ENCODE measurements around the gene TRPV6.

Gene TRPV6

DNA sequence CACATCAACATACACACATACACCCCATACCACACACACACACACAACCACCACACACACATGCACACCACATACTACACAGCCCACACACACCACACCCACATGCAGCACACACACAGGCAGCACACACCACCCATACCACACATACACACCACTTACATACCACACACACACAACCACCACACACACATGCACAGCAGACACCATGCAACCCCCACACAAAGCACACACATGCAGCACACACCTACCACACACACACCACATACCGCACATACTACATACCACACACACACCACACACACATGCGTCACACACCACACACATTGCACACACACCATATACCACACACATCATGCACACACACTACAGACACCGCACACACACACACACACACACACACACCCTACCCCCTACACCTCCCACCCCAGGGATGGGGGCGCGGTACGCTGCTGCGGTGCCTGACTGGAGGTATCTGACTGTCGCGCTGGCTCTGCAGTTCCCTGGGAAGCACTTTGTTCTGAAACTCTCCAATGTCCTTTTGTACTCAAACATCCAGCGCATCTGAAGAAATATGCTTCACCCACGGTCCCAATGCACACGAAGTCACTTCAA is 5.4 kb upstream of the TRPV6 start:
- ATAC-seq: no peak
- TF ChIP-seq ARNTL (CRISPR knock-in tag; IDR thresholded peaks at IDR 0.05; ENCODE audit: borderline replicate concordance, low read depth) (no peak), ZNF70 (CRISPR knock-in tag; IDR thresholded peaks at IDR 0.05) (no peak)

DNA sequence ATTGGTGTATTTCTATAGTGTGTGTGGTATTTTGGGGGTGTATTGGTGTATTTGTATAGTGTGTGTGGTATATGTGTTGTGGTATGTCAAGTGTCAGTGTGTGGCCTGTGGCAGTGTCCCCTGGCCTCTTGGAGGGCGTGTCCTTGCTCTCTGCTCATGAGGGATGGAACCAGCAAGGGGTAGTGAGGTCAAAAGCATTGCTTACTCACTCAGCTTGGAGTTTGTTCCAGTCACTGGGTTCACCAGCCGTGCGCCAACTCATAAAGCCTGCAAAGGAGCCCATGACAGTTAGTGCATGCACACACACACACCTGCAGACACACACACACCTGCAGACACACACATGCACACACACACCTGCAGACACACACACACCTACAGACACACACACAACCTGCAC is 4.3 kb upstream of the TRPV6 start:
- ATAC-seq: no peak
- TF ChIP-seq CSDC2 (CRISPR knock-in tag; IDR thresholded peaks at IDR 0.05) (no peak), TCF4 (CRISPR knock-in tag; IDR thresholded peaks at IDR 0.05; ENCODE audit: borderline replicate concordance) (no peak), ZFP3 (CRISPR knock-in tag; IDR thresholded peaks at IDR 0.05) (no peak), ZFP30 (CRISPR knock-in tag; IDR thresholded peaks at IDR 0.05) (no peak), OSR1 (CRISPR knock-in tag; IDR thresholded peaks at IDR 0.05) (no peak), ZNF565 (CRISPR knock-in tag; conservative IDR thresholded peaks at IDR 0.05; ENCODE audit: low read depth) (no peak), ESRRG (CRISPR knock-in tag; IDR thresholded peaks at IDR 0.05) (no peak), ZC3H10 (CRISPR knock-in tag; IDR thresholded peaks at IDR 0.05) (no peak), ZNF70 (CRISPR knock-in tag; IDR thresholded peaks at IDR 0.05) (no peak)
- TF ChIP-seq, protein P1, sequence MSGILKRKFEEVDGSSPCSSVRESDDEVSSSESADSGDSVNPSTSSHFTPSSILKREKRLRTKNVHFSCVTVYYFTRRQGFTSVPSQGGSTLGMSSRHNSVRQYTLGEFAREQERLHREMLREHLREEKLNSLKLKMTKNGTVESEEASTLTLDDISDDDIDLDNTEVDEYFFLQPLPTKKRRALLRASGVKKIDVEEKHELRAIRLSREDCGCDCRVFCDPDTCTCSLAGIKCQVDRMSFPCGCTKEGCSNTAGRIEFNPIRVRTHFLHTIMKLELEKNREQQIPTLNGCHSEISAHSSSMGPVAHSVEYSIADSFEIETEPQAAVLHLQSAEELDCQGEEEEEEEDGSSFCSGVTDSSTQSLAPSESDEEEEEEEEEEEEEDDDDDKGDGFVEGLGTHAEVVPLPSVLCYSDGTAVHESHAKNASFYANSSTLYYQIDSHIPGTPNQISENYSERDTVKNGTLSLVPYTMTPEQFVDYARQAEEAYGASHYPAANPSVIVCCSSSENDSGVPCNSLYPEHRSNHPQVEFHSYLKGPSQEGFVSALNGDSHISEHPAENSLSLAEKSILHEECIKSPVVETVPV (CRISPR knock-in tag; IDR thresholded peaks at IDR 0.05): no peak
- TF ChIP-seq, protein P2, sequence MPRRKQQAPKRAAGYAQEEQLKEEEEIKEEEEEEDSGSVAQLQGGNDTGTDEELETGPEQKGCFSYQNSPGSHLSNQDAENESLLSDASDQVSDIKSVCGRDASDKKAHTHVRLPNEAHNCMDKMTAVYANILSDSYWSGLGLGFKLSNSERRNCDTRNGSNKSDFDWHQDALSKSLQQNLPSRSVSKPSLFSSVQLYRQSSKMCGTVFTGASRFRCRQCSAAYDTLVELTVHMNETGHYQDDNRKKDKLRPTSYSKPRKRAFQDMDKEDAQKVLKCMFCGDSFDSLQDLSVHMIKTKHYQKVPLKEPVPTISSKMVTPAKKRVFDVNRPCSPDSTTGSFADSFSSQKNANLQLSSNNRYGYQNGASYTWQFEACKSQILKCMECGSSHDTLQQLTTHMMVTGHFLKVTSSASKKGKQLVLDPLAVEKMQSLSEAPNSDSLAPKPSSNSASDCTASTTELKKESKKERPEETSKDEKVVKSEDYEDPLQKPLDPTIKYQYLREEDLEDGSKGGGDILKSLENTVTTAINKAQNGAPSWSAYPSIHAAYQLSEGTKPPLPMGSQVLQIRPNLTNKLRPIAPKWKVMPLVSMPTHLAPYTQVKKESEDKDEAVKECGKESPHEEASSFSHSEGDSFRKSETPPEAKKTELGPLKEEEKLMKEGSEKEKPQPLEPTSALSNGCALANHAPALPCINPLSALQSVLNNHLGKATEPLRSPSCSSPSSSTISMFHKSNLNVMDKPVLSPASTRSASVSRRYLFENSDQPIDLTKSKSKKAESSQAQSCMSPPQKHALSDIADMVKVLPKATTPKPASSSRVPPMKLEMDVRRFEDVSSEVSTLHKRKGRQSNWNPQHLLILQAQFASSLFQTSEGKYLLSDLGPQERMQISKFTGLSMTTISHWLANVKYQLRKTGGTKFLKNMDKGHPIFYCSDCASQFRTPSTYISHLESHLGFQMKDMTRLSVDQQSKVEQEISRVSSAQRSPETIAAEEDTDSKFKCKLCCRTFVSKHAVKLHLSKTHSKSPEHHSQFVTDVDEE (CRISPR knock-in tag; IDR thresholded peaks at IDR 0.05): no peak
- TF ChIP-seq, protein P3, sequence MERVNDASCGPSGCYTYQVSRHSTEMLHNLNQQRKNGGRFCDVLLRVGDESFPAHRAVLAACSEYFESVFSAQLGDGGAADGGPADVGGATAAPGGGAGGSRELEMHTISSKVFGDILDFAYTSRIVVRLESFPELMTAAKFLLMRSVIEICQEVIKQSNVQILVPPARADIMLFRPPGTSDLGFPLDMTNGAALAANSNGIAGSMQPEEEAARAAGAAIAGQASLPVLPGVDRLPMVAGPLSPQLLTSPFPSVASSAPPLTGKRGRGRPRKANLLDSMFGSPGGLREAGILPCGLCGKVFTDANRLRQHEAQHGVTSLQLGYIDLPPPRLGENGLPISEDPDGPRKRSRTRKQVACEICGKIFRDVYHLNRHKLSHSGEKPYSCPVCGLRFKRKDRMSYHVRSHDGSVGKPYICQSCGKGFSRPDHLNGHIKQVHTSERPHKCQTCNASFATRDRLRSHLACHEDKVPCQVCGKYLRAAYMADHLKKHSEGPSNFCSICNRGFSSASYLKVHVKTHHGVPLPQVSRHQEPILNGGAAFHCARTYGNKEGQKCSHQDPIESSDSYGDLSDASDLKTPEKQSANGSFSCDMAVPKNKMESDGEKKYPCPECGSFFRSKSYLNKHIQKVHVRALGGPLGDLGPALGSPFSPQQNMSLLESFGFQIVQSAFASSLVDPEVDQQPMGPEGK (CRISPR knock-in tag; IDR thresholded peaks at IDR 0.05; ENCODE audit: borderline replicate concordance): no peak

DNA sequence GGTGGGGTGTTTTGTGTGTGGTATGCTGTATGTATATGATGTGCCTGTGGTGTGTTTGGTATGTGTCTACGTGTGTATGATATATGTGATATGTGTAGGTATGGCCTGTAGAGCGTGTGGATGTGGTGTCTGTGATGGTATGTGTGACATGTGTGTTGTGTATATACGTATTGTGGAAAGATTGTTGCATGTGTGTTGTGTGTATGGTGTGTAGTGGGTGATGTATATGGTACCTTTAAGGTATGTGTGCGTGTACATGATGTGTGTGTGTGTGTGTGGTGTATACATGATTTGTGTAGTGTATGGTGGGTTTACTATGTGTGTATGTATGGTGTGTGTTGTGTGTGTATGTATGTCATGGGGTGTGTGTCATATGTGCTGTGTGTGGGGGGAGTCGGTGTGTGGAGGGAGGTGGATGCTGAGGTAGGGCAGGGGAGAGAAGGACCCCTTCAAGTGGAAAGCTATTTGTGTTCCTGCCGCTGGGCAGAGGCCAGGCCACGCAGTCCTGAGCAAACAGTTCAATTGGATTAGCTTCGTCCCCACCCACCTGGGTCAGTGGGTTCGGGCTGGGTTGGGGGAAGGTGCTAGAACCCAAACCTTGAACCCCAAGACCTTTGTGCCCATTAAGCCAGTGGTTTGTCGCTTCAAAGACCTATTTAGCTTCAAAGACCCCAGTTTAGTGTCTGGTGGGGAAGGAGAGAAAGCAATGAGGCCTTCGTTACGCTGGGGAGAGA is 1.9 kb upstream of the TRPV6 start:
- ATAC-seq: no peak
- no peak for TF ChIP-seq ESRRG (CRISPR knock-in tag; IDR thresholded peaks at IDR 0.05)

DNA sequence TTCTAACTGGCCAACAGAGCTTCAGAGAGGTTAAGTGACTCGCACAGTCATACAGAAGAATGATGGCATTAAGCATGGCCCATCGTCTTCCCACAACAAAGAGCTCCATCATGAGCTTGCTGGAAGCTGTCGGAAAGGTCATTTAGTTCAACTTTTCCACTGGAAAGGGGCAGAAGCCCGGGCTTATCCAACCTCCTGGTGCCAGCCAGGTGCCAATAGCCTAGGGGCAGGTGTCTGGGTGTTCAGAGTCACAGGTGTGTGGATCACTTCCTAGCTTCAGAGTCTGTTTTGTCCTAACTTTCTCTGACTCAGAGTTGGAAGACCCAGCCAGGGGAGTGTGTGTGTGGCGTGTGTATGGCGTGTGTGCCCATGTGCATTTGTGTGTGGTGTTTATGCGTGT is 1.3 kb upstream of the TRPV6 start:
- no peak for TF ChIP-seq ARNTL (CRISPR knock-in tag; IDR thresholded peaks at IDR 0.05; ENCODE audit: borderline replicate concordance, low read depth)
- no peak for TF ChIP-seq ZFP30 (CRISPR knock-in tag; IDR thresholded peaks at IDR 0.05)
- no peak for TF ChIP-seq RARB (CRISPR knock-in tag; IDR thresholded peaks at IDR 0.05)
- TF ChIP-seq, protein P4, sequence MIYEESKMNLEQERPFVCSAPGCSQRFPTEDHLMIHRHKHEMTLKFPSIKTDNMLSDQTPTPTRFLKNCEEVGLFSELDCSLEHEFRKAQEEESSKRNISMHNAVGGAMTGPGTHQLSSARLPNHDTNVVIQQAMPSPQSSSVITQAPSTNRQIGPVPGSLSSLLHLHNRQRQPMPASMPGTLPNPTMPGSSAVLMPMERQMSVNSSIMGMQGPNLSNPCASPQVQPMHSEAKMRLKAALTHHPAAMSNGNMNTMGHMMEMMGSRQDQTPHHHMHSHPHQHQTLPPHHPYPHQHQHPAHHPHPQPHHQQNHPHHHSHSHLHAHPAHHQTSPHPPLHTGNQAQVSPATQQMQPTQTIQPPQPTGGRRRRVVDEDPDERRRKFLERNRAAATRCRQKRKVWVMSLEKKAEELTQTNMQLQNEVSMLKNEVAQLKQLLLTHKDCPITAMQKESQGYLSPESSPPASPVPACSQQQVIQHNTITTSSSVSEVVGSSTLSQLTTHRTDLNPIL (CRISPR knock-in tag; IDR thresholded peaks at IDR 0.05; ENCODE audit: low read depth): no peak
- no peak for ATAC-seq

DNA sequence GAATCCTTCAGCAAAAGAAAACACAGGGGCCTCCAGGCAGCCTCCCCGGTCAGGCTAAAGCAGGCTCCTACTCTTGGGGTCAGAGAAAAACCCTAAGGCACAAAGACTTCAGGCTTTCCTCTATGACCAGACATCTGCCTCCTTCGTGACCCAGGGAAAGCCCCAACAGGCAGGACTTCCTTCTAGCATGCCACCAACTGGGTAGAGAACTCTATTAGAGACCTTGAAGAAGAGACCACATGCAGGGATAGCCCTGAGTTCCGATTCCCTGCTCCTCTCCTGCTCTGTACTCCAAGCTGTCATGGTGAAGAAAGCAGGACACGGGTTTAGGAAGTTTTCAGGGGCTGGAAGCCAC is 1.3 kb downstream of the TRPV6 start:
- ATAC-seq: no peak
- TF ChIP-seq CSDC2 (CRISPR knock-in tag; IDR thresholded peaks at IDR 0.05) (no peak), SNAI2 (CRISPR knock-in tag; IDR thresholded peaks at IDR 0.05) (no peak), BACH2 (CRISPR knock-in tag; IDR thresholded peaks at IDR 0.05; ENCODE audit: borderline replicate concordance) (no peak), RARB (CRISPR knock-in tag; IDR thresholded peaks at IDR 0.05) (no peak), ARNTL (CRISPR knock-in tag; IDR thresholded peaks at IDR 0.05; ENCODE audit: borderline replicate concordance, low read depth) (no peak), TCF4 (CRISPR knock-in tag; IDR thresholded peaks at IDR 0.05; ENCODE audit: borderline replicate concordance) (no peak), ZNF8 (CRISPR knock-in tag; IDR thresholded peaks at IDR 0.05) (no peak), ISL1 (CRISPR knock-in tag; IDR thresholded peaks at IDR 0.05) (no peak)
- TF ChIP-seq, protein P4 (CRISPR knock-in tag; IDR thresholded peaks at IDR 0.05; ENCODE audit: low read depth): no peak
- TF ChIP-seq, protein P2 (CRISPR knock-in tag; IDR thresholded peaks at IDR 0.05): no peak

Data from SK-N-SH treated with all-trans-retinoic acid at 6 μM for 48 hours (cell line).